ENCODE measurements around the gene TSPEAR. TPM values are rescaled to one million over a fixed set of nuclear protein-coding genes. Genes with fewer than 3 reads are reported as not detected.
"Not testable (repeated sequence)": the region's sequence is repeated elsewhere in the genome, so short reads cannot be mapped to it uniquely, and the experiment has no call there.

TSPEAR gene
- total RNA-seq, 1 donor from 2014 or later: 0.10 TPM

DNA sequence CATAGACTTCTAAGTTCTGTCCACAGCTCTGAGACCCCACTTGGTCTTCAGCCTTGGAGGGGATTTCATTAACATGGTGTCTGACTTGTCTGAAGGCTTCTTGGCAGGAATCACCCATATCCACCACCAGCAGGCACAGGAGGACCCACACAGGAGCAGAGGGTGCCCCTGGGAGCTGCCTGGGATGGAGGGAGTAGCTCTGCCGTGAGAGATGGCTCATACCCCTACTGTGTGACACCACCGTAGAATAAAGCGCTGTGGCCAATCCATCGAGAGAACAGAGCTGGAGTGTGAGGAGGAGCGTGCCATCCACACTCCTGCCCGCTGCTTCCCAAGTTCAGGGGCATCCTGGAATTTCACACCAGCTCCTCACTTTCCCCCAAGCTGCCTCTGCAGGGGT lies 26.3 kb downstream of the TSPEAR start:
- not testable (repeated sequence) for DNase-seq (ENCODE audit: low spot score)

DNA sequence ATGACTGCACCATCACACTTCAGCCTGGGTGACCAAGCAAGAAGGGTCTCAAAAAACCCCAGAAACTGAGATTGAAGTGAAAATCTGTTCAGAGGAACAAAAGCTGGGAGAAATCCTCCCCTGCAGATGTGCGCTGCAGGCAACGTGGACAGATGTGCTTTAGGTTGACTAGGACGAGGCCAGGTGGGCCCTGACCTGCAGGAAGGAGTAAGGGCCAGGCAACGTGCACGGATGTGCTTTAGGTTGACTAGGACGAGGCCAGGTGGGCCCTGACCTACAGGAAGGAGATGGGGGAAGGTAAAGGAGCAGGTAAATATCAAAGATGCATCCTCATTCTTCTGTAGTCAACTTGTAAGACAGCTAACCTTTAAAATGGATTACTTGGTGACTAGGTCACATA lies 26.9 kb downstream of the TSPEAR start:
- no peak for DNase-seq (ENCODE audit: low spot score)

DNA sequence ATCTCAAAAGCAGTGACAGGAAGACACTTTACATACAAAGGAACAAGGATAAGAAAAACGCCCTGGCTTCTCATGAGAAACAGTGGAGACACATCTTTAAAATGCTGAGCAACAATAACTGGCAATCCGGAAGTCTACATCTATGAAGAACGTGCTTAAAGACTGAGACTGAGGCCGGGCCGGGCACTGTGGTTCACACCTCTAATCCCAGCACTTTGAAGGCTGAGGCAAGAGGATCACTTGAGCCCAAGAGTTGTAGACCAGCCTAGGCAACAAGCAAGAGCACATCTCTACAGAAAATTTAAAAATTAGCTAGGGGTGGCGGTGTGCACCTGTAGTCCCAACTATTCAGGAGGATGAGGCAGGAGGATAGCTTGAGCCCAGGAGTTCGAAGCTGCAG lies 27.3 kb downstream of the TSPEAR start:
- no peak for DNase-seq (ENCODE audit: low spot score)

DNA sequence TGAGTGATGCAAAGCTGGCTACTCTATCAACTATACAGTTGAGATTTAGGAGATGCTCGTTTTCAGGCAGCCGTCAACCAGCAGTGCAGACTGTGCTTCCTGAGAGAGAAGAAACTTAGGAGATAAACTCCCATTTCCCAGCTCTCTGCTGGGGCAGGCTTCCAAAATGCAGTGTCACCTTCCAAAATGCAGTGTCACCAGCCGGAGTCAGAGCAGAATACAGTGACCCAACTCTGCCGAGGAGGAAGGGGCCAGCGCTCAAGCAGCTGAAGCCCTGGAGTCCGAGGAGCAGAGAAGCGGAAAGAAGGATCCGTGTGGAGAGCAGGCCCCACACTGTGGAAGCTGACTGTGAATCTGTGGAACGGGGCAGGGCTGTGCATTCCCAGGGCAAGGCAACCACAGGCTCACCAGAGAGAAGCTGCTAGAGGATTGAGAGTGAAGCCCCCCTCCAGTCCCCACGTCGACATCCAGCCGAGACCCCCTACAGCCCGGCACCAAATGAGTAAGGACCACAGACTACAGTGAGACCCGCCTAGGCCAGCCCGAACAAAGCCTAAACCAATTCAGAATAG lies 28.7 kb downstream of the TSPEAR start:
- DNase-seq (ENCODE audit: low spot score): no peak

DNA sequence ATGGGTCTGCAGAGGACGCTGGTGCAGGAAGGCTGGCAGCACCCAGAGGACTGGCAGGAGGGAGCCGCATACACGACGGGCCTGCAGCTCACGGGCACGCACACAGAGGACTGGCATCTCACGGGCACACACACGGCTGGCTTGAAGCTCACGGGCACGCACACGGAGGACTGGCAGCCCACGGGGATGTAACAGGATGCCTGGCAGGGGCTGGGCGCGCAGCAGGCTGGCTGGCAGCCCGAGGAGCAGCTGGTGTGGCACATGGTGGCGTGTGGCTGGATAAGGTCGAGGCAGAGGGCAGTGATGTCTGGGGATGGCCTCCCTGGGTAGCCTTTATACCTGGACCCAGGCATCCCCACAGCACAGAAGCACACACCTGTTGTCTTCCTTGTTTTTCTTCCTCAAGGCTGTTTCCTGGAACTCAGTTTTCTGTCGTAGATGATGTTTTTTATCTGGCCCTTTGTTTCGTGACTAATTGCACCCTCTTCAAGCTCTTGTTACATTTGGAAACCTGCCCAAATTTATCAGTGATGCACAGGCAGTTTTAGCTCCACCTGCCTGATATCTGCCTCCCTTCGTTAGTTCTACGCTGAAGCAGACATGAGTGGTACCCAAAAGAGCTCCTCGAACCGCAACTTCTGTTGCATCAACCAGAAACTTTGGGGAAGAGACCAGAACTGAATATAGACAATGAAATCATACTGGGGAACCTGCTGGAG lies 29.4 kb downstream of the TSPEAR start, which contains the start of gene KRTAP12-1:
Gene KRTAP12-1 (minus strand): TSS at position 303 of the 719 bp plus-strand sequence. CDS start 40 bp downstream, at position 263.
- no peak for DNase-seq (ENCODE audit: low spot score)

DNA sequence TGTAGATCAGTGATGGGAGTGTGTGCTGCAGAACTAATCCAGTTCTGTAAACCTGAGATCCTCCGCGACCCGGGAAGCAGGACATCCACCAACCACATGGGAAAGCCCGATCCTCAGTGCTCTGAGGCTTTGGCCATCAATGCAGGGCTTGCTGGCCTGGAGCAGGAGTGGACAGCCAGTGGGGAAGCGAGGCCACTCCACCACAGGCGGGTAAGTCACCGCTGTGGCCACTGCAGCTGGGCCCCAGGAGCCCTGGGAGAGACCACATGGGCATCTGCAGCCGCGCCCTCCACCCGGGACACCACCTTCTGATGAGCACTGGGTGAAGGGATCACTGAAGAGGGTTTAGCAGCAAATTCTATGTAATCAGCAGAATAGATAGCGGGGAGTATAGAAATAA lies 30.2 kb downstream of the TSPEAR start:
- DNase-seq (ENCODE audit: low spot score): no peak

DNA sequence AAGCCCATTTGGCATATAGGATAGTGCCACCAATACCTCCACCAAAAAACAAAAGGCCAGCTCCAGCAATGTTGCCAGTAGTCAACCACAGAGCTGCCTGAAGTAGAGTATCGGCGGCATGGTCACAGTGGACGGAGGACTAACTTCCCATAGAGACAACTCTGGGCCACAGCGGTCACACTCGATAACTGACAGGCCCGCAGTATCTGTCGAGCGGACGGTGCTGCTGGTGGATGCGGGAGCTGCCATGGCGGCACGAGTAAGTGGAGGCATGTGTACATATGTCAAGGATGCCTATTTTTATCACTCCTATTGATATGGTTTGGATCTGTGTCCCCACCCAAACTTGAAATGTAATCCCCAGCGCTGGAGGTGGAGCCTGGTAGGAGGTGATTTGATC lies 33.5 kb downstream of the TSPEAR start:
- DNase-seq (ENCODE audit: low spot score): no peak

DNA sequence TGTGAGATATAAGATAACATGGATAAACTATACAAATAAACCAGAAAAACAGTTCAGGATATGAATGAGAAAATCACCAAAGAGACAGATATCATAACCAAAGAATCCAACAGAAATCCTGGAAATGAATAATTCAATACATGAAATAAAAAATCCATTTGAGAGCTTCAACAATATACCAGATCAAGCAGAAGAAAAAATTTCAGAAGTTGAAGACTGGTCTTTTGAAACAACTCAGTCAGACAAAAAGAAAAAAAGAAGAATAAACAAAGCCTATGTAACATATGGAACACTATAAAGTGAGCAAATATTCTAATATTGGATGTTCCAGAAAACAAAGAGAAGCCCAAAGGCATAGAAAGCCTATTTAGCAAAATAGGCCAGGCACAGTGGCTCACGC lies 39.5 kb downstream of the TSPEAR start:
- DNase-seq (ENCODE audit: low spot score): no peak

DNA sequence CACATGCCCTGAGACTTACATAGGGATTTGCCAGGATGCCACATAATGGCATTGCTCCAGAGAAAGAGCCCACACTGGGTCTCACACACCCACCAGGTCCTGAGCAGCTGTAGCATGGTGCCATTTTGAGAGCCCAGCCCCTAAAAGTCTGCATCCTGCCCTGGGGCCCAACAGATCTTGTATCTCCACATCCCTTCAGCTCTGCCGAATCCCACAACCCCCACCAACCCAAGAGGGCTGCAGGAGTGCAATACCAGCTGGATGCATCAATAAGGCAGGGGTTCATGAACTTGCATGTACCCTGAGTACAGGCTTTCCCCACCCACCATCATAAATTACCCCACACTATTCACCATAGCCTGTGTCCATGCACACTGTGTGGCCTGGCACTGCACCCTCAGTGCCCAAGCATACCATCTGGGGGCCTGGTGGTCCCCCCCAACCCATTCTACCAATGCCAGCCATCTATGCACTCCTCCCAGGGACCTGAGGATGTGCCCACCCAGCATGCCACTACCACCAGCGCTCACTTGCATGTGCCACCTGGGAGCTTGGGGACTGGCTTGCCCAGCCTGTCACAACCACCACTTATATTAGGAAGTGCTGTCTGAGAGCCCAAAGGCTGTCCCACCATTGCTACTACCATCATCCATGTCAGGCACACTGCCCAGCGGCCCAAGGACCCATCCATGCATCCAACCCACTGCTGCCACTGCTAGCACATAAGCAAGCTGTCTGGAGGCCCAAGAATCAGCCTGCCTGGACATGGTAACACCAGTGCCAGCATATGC lies 40.5 kb downstream of the TSPEAR start:
- no peak for DNase-seq (ENCODE audit: low spot score)

DNA sequence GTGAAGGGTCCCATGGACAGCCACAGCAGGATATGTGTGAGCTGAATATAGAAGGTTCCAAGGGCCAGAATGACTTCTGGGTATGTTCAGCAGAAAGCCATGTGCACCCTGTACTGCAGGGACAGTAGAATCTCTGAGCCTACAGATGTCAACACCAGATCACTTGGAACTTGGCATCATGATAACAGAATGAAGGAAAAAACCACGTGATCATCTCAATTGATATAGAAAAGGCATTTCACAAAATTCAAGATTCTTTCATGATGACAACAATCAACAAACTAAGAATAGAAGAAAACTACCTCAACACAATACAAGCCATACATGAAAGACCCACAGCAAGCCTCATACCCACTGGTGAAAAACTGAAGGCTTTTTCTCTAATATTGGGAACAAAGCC lies 43.8 kb downstream of the TSPEAR start:
- DNase-seq (ENCODE audit: low spot score): no peak

DNA sequence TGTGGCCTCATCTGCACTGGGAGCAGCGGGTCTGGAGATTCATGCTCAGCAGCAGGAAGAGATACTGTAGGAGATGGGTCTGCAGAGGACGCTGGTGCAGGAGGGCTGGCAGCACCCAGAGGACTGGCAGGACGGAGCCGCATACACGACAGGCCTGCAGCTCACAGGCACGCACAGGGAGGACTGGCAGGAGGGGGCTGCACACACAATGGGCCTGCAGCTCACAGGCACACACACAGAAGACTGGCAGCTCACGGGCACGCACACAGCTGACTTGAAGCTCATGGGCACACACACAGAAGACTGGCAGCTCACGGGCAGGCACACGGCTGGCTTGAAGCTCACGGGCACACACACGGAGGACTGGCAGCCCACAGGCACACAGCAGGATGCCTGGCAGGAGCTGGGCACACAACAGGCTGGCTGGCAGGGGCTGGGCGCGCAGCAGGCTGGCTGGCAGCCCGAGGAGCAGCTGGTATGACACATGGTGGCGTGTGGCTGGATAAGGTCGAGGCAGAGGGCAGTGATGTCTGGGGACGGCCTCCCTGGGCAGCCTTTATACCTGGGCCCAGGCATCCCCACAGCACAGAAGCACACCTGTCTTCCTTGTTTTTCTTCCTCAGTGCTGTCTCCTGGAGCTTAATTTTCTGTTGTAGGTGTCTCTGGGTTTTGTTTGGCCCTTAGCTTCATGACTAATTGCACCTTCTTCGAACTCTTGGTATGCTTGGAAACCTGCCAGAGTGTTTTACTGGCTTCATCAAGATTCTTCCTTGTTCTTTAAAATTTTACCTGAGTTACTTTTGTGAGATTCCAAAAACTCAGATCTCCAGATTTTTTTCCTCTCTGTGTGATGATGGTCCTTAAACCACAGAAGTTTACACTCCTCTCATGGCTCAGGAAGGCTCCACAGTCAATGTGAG lies 44.7 kb downstream of the TSPEAR start, which contains the start of gene KRTAP12-2:
Gene KRTAP12-2 (minus strand): TSS at position 527 of the 920 bp plus-strand sequence. CDS start 41 bp downstream, at position 486.
- no peak for DNase-seq (ENCODE audit: low spot score)

DNA sequence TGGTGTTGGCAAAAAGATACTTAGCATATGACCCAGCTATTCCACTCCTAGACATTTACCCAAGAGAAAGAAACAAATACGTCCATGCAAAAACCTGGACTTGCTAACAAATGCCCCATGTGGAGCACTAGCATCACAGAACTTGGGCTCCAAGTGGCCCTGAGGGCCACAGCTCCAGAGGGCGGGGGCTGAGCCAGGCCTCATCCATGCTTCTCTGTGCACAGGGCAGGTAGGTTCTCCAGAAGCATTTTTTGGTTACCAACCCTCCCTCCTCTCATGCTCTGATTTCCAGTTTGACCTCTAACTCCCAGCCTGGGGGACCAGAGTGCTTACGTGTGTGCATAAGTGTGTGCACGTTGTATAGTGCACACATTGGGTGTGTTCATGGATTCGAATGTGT lies 46.7 kb downstream of the TSPEAR start:
- DNase-seq (ENCODE audit: low spot score): no peak

DNA sequence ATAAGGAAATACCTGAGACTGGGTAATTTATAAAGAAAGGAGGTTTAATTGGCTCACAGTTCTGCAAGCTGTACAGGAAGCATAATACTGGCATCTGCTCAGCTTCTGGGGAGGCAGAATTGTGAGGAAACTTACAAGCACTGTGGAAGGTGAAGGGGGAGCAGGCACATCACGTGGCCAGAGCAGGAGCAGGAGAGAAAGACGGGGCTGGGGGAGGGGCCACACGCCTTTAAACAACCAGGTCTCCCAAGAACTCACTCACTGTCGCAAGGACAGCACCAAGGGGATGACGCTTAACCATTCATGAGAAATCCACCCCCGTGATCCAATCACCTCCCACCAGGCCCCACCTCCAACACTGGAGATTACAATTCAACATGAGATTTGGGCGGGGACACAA lies 49.8 kb downstream of the TSPEAR start:
- not testable (repeated sequence) for DNase-seq (ENCODE audit: low spot score)

DNA sequence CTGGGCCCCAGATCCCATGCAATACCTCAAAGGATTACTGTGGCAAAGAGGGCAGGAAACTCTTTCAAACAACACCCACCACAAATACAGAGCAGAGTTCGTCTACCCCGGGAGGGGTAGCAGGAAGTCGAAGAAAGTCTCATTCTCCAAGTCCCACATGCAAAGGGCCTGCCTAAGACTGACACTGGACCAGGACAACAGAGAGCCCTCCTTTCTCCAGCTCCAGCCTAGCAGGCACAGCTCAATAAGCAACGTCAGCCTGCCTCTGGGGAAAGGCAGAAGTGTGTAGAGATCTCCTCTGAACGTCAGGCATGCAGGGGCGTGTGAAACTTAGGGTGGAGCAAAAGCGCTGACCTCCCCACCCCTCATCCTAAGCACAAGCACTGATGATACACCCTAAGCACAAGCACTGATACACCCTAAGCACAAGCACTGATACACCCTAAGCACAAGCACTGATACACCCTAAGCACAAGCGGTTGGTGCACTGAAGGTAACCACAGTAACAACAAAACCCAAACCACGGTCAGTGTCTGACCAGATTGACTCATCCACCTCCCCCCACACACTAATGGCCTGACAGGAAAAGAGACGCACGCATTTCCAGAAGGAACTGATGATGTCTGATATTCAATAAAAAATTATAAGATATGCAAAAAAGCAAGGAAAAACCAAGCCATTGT lies 52.3 kb downstream of the TSPEAR start:
- no peak for DNase-seq (ENCODE audit: low spot score)

DNA sequence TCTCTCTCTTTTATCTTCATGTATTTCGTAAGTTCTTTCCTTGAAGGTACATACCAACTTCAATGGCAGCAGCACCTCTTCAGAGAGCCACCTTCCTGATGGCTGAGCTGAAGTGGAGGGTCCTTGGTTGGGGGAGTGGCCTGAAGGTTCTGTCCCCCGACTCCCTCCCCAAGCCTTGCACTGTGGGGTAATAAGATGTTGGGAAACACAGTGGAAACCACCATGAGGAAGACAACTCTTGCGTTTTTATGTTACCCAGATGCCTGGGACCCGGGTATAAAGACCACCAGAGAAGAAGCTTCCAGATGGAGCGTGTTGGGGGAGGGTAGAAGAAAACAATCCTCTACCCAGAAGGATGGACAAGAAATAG lies 52.8 kb downstream of the TSPEAR start:
- no peak for DNase-seq (ENCODE audit: low spot score)

DNA sequence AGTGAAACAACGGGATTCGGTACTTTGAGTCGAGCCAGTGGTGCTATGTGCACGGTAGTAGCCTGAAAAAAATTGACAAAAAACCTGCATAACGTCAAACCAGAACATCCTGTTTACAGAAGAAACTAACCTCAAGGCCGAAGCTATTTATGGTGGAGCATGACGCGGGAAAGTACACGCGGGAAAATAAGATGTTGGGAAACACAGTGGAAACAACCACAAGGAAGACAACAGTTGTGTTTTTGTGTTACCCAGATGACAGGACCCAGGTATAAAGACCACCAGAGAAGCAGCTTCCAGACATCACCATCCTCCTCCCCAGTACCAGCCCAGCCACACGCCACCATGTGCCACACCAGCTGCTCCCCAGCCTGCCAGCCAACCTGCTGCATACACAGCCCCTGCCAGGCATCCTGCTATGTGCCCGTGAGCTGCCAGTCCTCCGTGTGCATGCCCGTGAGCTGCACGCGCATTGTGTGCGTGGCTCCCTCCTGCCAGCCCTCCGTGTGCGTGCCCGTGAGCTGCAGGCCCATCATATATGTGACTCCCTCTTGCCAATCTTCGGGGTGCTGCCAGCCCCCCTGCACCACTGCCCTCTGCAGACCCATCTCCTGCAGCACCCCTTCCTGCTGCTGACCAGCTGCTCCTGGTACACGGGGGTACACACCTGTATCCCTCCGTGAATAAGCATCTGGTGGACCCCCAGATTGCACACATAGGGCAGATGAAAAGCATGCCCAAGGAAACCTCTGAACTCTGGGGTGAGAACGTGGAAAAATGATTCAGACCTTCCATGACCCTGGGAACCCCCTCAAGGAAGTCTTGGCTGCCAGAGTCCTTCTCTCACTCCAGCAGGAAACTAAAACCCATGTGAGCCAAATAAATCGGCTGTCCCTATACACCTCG lies 53.5 kb downstream of the TSPEAR start, which contains the start of gene KRTAP12-3:
Gene KRTAP12-3 (plus strand): TSS at position 298 of the 906 bp plus-strand sequence. CDS start 48 bp downstream, at position 346.
- no peak for DNase-seq (ENCODE audit: low spot score)

DNA sequence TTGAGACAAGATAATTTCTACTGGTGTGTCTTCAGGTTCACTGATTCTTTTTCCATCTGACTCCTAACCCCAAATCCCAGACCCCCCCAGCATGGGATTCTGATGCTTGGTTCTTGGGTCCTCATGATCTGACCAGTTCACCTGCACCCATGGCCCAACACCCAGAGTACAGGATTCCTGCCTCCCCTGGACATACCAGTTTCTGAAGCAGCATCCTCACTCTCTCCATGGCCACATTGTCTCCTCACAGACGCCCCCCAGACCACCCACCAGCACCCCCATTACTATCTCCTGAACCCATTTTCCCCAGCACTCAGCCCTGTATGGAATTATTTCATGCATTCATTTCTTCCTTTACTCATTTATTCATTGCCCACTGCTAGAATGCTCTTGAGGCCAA lies 54.5 kb downstream of the TSPEAR start:
- no peak for DNase-seq (ENCODE audit: low spot score)

DNA sequence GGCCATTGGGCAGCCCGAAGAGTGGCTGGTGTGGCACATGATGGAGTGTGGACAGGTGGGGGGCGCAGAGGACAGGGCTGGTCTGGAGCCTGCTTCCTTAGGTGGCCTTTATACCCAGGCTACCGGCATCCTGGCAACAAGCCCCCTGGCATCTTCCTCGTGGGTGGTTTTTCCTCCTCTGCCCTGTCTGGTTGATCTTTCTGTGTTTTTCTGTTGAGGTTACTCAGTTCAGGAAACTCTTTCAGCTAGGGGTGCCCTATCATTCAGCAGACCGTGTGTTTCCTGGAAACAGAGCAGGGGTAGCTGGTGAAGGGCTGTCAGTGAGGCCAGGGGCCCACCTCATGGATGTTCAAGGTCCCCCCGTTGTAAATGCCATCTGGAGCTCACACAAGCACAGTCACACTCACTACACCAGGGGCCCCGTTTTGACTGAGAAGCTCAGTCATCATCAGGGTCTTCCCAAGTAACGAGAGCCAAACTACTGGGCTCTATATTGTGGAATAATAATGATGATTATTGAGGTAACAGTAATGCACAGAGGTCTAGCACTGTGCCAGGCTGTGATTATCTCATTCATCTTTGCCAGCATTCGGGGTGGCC lies 56.7 kb downstream of the TSPEAR start, which contains the start of gene KRTAP12-4:
Gene KRTAP12-4 (minus strand): TSS at position 84 of the 600 bp plus-strand sequence. CDS start 45 bp downstream, at position 39.
- no peak for DNase-seq (ENCODE audit: low spot score)
